CD14-positive monocyte (primary cell): ENCODE results near the gene APOA1. TPM values are rescaled to one million over a fixed set of nuclear protein-coding genes. Genes with fewer than 3 reads are reported as not detected.

Experiments used
- DNase-seq, 3 donors: peaks; one replicate each; pipeline ENCODE4 v3.0.0-alpha.2; 2011 to 2022
- H2AFZ ChIP-seq: 2 replicates; pipeline ENCODE4 v1.6.0; 2012; ENCODE audit warnings: mild to moderate bottlenecking, low read depth, low read length, inconsistent platforms; ENCODE audit not compliant: insufficient read depth, poor library complexity, severe bottlenecking
- H3K27ac ChIP-seq, 2 donors: 1 replicate in 1 of 2; 2 replicates in 1 of 2; pipeline ENCODE4 v1.5.1; 2012 to 2013; ENCODE audit warnings: low read length in 2 of 2, control low read depth in 1 of 2, inconsistent platforms in 1 of 2, low read depth in 1 of 2, mild to moderate bottlenecking in 1 of 2
- H3K27me3 ChIP-seq, 2 donors: one replicate each; pipeline versions ENCODE4 v1.6.0 to v1.6.1; 2011 to 2013; ENCODE audit warnings: low read length in 2 of 2; ENCODE audit not compliant: control insufficient read depth in 2 of 2, insufficient read depth in 2 of 2
- H3K36me3 ChIP-seq, 2 donors: replicated peaks in 1 of 2; 1 replicate in 1 of 2; 2 replicates in 1 of 2; pipeline versions ENCODE4 v1.5.1 to v1.6.1; 2012 to 2013; ENCODE audit warnings: low read length in 2 of 2, control low read depth in 1 of 2, inconsistent platforms in 1 of 2, mild to moderate bottlenecking in 1 of 2; ENCODE audit not compliant: insufficient read depth in 2 of 2, control insufficient read depth in 1 of 2
- H3K4me1 ChIP-seq, 2 donors: 1 replicate in 1 of 2; 2 replicates in 1 of 2; pipeline versions ENCODE4 v1.5.1 to v1.6.1; 2012 to 2013; ENCODE audit warnings: low read length in 2 of 2, control low read depth in 1 of 2, inconsistent platforms in 1 of 2, mild to moderate bottlenecking in 1 of 2, moderate library complexity in 1 of 2; ENCODE audit not compliant: insufficient read depth in 2 of 2, control insufficient read depth in 1 of 2
- H3K4me2 ChIP-seq: replicated peaks from 2 replicates; pipeline ENCODE3; 2012; ENCODE audit warnings: low read length, moderate library complexity, mild to moderate bottlenecking; ENCODE audit not compliant: poor library complexity, severe bottlenecking; ENCODE audit errors: extremely low read depth
- H3K4me3 ChIP-seq, 3 experiments: fragments of 200-600 bp in 1 of 3; sonication (generic) in 1 of 3; replicated peaks in 1 of 3; 1 replicate in 2 of 3; 2 replicates in 1 of 3; pipeline ENCODE4 v1.5.1; 2011 to 2013; ENCODE audit warnings: low read length in 3 of 3, mild to moderate bottlenecking in 3 of 3, control low read depth in 2 of 3, low read depth in 2 of 3, inconsistent platforms in 1 of 3, moderate library complexity in 1 of 3
- H3K79me2 ChIP-seq: 2 replicates; pipeline ENCODE4 v1.6.0; 2012; ENCODE audit warnings: mild to moderate bottlenecking, control low read depth, inconsistent platforms, low read length, moderate library complexity; ENCODE audit not compliant: insufficient read depth
- H3K9ac ChIP-seq: 2 replicates; pipeline ENCODE4 v1.6.0; 2017; ENCODE audit warnings: low read length, mild to moderate bottlenecking; ENCODE audit not compliant: insufficient read depth, poor library complexity, severe bottlenecking
- H3K9me3 ChIP-seq, 2 donors: replicated peaks in 1 of 2; 1 replicate in 1 of 2; 2 replicates in 1 of 2; pipeline versions ENCODE4 v1.5.1 to v1.6.1; 2012 to 2013; ENCODE audit warnings: low read length in 2 of 2, control low read depth in 1 of 2; ENCODE audit not compliant: control insufficient read depth in 1 of 2, insufficient read depth in 1 of 2
- H4K20me1 ChIP-seq: 2 replicates; pipeline ENCODE4 v1.6.0; 2012; ENCODE audit warnings: mild to moderate bottlenecking, low read length, control low read depth, moderate library complexity; ENCODE audit not compliant: insufficient read depth
- H3K27ac Mint-ChIP-seq, 7 donors: one replicate each; pipeline ENCODE4 v1.8.0; 2020; ENCODE audit warnings: mild to moderate bottlenecking in 7 of 7, mixed read lengths in 7 of 7, moderate library complexity in 6 of 7, inconsistent platforms in 2 of 7
- H3K27me3 Mint-ChIP-seq, 3 donors: one replicate each; pipeline ENCODE4 v1.8.0; 2021 to 2022; ENCODE audit warnings: low read depth in 3 of 3, mild to moderate bottlenecking in 3 of 3, mixed read lengths in 3 of 3, moderate library complexity in 3 of 3, inconsistent platforms in 1 of 3
- H3K36me3 Mint-ChIP-seq, 2 donors: one replicate each; pipeline ENCODE4 v1.8.0; 2020; ENCODE audit warnings: mixed read lengths in 2 of 2, inconsistent platforms in 1 of 2, mild to moderate bottlenecking in 1 of 2
- H3K4me1 Mint-ChIP-seq: one replicate; pipeline ENCODE4 v1.8.0; 2020; ENCODE audit warnings: mild to moderate bottlenecking, mixed read lengths
- H3K4me3 Mint-ChIP-seq, 2 donors: one replicate each; pipeline ENCODE4 v1.8.0; 2020; ENCODE audit warnings: mild to moderate bottlenecking in 2 of 2, mixed read lengths in 2 of 2, moderate library complexity in 1 of 2
- H3K9me3 Mint-ChIP-seq, 7 donors: one replicate each; pipeline ENCODE4 v1.8.0; 2020 to 2022; ENCODE audit warnings: mixed read lengths in 7 of 7, mild to moderate bottlenecking in 6 of 7, moderate library complexity in 6 of 7, inconsistent platforms in 2 of 7
- WGBS: methylation state at CpG from one replicate; pipeline ENCODE4 v1.1.5; 2013; ENCODE audit warnings: missing lambda C conversion rate; ENCODE audit not compliant: insufficient coverage; 5-methylcytosine and 5-hydroxymethylcytosine counted together
- intact Hi-C, 2 donors: fragments of 100-400 bp; cut with micrococcal nuclease; formaldehyde crosslinking; loops; one replicate each; pipeline versions ENCODE4 v1.15.0 to v1.15.1; 2023
- polyA plus RNA-seq, 3 donors: library from polyadenylated mRNA; depleted of rRNA in 1 of 3; unstranded in 2 of 3; stranded (reverse) in 1 of 3; fragments of 300-500 nt in 2 of 3; fragments of >200 nt in 1 of 3; fragmentation: Illumina TruSeq in 2 of 3; gene quantifications; 1 replicate in 2 of 3; 2 replicates in 1 of 3; pipeline ENCODE4 v1.2.3, GENCODE V29; 2012 to 2021
- TF ChIP-seq, protein P1 (sequence below): fragments of 200-600 bp; IDR thresholded peaks from one replicate; pipeline ENCODE4 v1.8.0; 2022; ENCODE audit warnings: antibody characterized with exemption, mild to moderate bottlenecking

APOA1 gene
- polyA plus RNA-seq, 3 donors = 0.29 TPM; not detected in 2

DNA sequence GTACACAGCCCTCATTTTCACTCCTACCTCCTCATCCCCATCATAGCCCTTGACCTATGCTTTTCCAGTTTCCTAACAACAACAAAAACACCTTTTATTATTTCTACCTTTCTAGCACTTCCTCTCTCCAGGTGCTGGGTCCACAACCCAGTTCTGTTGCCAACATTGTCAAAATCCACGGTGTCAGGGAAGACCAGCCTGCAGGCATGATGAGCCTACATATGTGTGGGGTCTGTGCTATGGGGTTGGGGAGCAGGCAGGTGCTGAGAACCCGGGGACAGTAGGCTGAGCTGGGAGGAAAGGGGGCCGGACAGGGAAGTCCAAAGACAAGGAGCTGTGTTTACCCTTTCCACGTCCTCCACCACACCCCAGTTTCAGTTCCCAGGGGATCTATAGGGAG lies 48.9 kb downstream of the APOA1 start:
- peaks cover 34% of the 10 kb centered on the region for H3K79me2 ChIP-seq
- H3K27me3 ChIP-seq = no peaks in the 10 kb centered on the region
- peaks cover 6 to 14% (median 8%) of the 10 kb centered on the region in 3 donors for H3K27me3 Mint-ChIP-seq
- H3K4me1 ChIP-seq = peaks cover 22 to 26% of the 10 kb centered on the region in 2 donors
- WGBS = no CpG with 5 or more reads among the region's 4 CpGs
- H3K36me3 ChIP-seq = peaks cover 31 to 33% of the 10 kb centered on the region in 2 donors
- peak overlapping the region; percentile 94 for H3K9ac ChIP-seq
- H3K4me1 Mint-ChIP-seq = peaks cover 29% of the 10 kb centered on the region
- intact Hi-C loops = loop anchor here (5.0 to 10.0 kb wide), 2 partner anchors 444 to 536 kb away; partner anchors contain the start of genes CEP164 (in 1 of the 2), PCSK7 (in 1 of the 2) and RNF214 (in 1 of the 2)
- peak overlapping the region; percentile 61 to 94 for H3K27ac ChIP-seq
- peak in 1 of 3 donors; percentile 8 for DNase-seq
- peak overlapping the region; percentile 92 to 98 (median 97) for H3K27ac Mint-ChIP-seq
- peaks cover 33 to 37% of the 10 kb centered on the region in 2 donors for H3K36me3 Mint-ChIP-seq
- peak overlapping the region; percentile 94 to 95 for H3K4me3 Mint-ChIP-seq
- no peaks in the 10 kb centered on the region for H4K20me1 ChIP-seq
- H3K4me2 ChIP-seq = peak overlapping the region; percentile 86
- TF ChIP-seq, protein P1, sequence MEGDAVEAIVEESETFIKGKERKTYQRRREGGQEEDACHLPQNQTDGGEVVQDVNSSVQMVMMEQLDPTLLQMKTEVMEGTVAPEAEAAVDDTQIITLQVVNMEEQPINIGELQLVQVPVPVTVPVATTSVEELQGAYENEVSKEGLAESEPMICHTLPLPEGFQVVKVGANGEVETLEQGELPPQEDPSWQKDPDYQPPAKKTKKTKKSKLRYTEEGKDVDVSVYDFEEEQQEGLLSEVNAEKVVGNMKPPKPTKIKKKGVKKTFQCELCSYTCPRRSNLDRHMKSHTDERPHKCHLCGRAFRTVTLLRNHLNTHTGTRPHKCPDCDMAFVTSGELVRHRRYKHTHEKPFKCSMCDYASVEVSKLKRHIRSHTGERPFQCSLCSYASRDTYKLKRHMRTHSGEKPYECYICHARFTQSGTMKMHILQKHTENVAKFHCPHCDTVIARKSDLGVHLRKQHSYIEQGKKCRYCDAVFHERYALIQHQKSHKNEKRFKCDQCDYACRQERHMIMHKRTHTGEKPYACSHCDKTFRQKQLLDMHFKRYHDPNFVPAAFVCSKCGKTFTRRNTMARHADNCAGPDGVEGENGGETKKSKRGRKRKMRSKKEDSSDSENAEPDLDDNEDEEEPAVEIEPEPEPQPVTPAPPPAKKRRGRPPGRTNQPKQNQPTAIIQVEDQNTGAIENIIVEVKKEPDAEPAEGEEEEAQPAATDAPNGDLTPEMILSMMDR = no peak
- H3K4me3 ChIP-seq = peak overlapping the region; percentile 85 to 92 (median 90)
- H2AFZ ChIP-seq = peak overlapping the region; percentile 98
- H3K9me3 Mint-ChIP-seq = peaks cover 0 to 2% (median 0%) of the 10 kb centered on the region in 7 donors
- no peaks in the 10 kb centered on the region for H3K9me3 ChIP-seq

GRCh38 chr11:116787786-116788486 lies 49.5 kb downstream of the APOA1 start, which contains the start of gene ZPR1:
Gene ZPR1, minus strand, starts transcription at chr11:116788023. Its CDS starts 33 bp downstream, at chr11:116787990.
- DNase-seq = peak; percentile 76 to 80 (median 79)
- intact Hi-C loops = loop anchor here (5.0 to 10.0 kb wide), 2 partner anchors 444 to 537 kb away; partner anchors contain the start of genes CEP164 (in 1 of the 2), PCSK7 (in 1 of the 2) and RNF214 (in 1 of the 2)
- Mint-ChIP-seq H3K4me1 (peaks cover 29% of the 10 kb centered on the region), H3K4me3 (peak within 1 kb of the TSS; percentile 94 to 95), H3K27me3 (peaks cover 6 to 14% (median 8%) of the 10 kb centered on the region in 3 donors), H3K27ac (peak within 1 kb of the TSS; percentile 92 to 98 (median 97)), H3K9me3 (peaks cover 0 to 2% (median 0%) of the 10 kb centered on the region in 7 donors), H3K36me3 (peaks cover 39 to 43% of the 10 kb centered on the region in 2 donors)
- Histone ChIP-seq H3K4me2 (peak within 1 kb of the TSS; percentile 86), H3K9ac (peak within 1 kb of the TSS; percentile 94), H3K4me1 (peaks cover 22 to 26% of the 10 kb centered on the region in 2 donors), H3K27ac (peak within 1 kb of the TSS; percentile 61 to 94), H3K27me3 (no peaks in the 10 kb centered on the region), H3K36me3 (peaks cover 37 to 39% of the 10 kb centered on the region in 2 donors), H3K4me3 (peak within 1 kb of the TSS; percentile 85 to 92 (median 90)), H3K79me2 (peaks cover 34% of the 10 kb centered on the region), H3K9me3 (no peaks in the 10 kb centered on the region), H2AFZ (peak within 1 kb of the TSS; percentile 98), H4K20me1 (peaks cover 2% of the 10 kb centered on the region)
- TF ChIP-seq, protein P1 = no peak
- WGBS = under 1% methylated on average over 56 of the region's 56 CpGs
